HG03432 (cell line): ENCODE measurements around the gene WHRN.

Experiments
- ATAC-seq: cut with Tn5 transposase; IDR thresholded peaks from one replicate; pipeline ENCODE4 v1.9.1; 2021; ENCODE audit warnings: mild to moderate bottlenecking, moderate library complexity; ENCODE audit not compliant: unreplicated experiment

WHRN gene

GRCh38 chr9:114450833-114451706 lies 54.2 kb downstream of the WHRN start:
- ATAC-seq, result peak; percentile 69

DNA sequence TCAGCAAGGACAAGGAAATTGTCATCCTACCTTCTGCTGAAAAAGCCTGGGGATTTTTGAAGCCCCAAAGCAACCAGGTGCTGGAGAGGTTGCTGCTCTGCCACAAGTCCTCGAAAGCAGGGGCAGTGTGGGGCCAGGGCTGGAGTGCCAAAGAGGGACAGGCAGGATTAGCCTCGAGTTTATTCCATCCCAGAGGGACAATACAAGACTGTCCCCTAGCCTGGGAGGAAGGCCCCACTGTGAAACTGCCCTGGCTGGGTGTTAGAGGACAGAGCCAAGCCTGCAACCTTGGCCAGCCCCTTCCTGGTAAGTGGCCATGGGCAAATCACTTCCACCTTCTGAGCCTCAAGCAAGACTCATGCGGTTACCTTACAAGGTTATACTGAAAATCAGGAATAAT lies 55.1 kb downstream of the WHRN start:
- ATAC-seq, result no peak

GRCh38 chr9:114449236-114449635 lies 56.0 kb downstream of the WHRN start:
- no peak for ATAC-seq

DNA sequence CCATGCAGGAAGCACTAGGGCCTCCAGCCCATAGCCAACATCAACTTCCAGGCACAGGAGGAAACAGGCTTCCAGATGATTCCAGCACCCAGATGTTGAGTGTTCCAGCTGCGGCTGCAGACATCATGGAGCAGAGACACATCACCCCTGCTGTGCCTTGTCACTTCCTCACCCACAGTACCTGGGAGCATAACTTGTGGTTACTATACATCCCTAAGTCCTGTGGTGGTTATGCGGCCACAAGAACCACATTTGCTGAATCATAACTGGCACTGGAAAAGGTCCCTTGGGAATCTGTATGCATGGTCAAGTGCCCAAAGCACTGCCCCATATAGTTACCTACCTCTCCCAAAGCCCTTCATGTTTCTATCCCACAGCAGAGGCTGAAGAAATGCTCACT lies 56.6 kb downstream of the WHRN start:
- no peak for ATAC-seq

GRCh38 chr9:114446672-114447450 lies 58.4 kb downstream of the WHRN start:
- no peak for ATAC-seq

DNA sequence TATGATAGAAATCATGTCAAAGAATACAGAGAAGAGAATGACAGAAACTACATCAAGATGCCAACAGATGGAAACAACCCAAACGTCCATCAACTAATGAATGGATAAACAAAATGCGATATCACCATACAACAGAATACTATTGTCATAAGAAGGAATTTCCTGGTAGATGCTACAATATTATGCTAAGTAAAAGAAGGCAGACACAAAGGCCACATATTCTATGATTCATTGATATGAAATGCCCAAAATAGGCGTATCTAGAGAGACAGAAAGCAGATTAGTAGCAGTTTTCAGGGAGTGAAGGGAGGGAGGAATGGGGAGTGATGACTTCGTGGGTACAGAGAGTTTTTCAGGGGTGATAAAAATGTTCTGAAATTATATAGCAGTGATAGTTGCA lies 59.2 kb downstream of the WHRN start:
- ATAC-seq, result no peak

DNA sequence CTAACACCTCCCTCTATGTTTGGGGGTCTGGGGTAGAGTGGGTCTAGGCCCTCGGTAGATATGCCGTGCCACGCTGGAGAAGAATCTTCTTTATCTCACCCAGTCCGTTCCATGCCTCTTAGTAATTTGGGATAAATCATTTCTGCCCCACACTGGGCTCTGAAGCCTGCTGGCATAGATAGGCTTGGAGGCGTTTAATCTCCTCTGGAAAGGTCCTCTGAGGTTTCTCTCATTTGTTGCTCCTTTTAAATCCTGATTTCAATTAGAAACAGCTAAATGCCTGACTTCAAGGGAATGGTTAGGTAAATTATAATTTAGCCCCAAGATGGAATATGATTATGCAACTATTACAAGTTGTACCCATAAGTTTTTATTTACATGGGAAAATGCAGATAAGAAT lies 59.7 kb downstream of the WHRN start:
- ATAC-seq, result no peak

DNA sequence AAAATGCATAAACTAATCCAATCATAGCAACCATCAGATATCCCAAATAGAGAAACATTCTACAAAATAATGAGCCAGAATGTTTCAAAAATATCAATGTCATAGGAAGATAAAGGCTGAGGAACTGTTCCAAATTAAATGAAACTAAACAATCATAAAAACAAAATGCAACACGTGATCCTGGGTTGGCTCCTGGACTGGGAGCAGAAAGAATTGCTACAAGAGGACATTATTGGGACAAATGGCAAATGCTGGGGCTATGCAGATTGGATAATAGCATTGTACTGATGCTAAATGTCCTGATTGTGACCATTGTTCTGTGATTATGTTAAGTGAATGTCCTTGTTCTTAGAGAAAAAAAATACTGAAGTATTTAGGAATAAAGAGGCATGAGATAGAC lies 63.3 kb downstream of the WHRN start:
- no peak for ATAC-seq

- no peak for ATAC-seq
Measured at GRCh38 chr9:114437401-114437893, 67.8 kb downstream of the WHRN start.

GRCh38 chr9:114434878-114435311 lies 70.4 kb downstream of the WHRN start:
- peak; percentile 43 for ATAC-seq

DNA sequence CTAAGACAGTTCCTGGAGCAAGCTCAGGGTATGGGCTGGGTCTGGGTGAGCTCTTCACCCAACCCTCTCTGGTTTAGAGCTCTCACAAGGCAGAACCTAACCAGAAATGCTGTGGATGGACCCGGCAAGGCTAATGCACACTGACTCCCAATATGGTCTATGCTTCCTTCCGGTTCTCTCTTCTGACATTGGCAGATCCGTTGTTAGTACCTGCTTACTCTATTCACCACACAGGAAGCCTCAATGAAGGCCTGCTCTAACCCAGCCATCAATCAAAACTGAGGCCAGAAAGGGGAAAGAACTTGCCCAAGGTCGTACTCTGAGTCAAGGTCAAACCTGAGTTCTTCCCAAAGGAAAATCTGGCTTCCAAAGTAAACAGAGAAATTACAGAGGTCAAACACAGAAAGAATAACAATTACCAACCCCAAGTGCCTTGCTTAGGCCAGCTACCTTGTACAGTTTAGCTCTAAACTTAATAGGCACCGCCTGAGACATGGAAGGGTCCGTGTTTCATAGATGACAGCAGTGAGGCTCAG lies 71.5 kb downstream of the WHRN start:
- ATAC-seq, result no peak

DNA sequence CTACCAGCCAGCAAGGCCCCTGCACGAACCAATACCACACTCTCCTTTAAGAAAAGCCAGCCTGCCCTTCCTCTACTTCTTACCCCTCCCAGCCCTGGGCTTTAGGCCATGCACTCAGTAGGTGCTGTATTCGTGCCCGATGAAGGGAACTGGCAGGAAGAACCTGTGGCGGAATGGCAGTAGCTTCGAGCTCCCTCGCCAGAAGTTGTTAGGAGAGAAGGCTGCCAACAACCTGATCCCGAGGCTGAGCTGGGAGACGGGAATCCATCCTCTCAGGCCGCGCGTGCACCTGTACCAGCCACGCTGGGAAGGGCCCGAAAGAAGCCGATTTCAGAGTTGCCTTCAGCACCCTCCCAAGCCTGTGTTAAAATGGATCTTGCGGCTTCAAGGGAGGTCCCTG lies 72.2 kb downstream of the WHRN start:
- ATAC-seq, result no peak

GRCh38 chr9:114432323-114433067 lies 72.8 kb downstream of the WHRN start:
- ATAC-seq, result no peak

- no peak for ATAC-seq
Measured at GRCh38 chr9:114431770-114432169, 73.5 kb downstream of the WHRN start.

- no peak for ATAC-seq
Measured at GRCh38 chr9:114431003-114431402, 74.3 kb downstream of the WHRN start.

DNA sequence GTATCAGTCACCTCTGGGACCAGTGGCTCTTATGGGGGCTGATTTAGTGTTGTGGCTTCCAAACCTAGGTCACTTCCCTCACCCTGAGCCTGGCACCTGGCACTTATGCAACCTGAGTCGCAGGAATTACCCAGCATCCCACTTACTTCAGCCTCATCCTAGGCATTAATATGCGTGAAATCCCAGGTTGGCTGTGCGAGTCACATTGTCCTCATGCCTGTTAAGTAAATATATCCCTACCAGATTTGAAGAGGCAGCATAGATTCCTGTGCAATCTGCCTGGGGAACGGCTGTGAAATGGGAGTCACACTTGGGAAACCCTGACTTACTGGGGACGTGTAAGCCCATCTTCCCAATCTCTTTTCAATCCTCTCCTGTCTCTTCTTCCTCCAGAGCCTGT lies 74.8 kb downstream of the WHRN start:
- ATAC-seq, result no peak

- ATAC-seq, result no peak
Measured at GRCh38 chr9:114429488-114429887, 75.8 kb downstream of the WHRN start.

GRCh38 chr9:114428466-114428865 lies 76.8 kb downstream of the WHRN start:
- ATAC-seq, result no peak

DNA sequence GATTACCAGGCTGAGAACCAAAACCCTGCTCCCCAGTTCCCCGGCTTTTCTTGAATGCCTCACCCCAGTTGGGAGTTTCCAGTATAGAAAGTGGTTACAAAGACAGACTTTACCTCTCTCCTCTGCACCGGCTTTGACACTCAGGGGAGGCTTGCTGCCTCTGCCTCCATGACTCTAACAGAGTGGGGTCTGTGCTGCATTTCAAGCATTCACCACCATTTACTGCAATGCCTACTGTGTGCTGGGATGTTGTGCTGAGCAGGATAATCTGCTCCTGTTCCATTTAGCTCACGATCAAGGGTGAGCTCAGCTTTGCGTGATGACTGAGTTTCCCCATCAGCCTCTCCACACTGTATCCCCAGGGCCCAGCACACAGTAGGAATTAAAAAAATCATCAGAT lies 77.6 kb downstream of the WHRN start:
- ATAC-seq, result no peak

- no peak for ATAC-seq
Measured at GRCh38 chr9:114426046-114426948, 79.0 kb downstream of the WHRN start.
